Measurements from ENCODE around the gene JAKMIP2.

The JAKMIP2 gene

DNA sequence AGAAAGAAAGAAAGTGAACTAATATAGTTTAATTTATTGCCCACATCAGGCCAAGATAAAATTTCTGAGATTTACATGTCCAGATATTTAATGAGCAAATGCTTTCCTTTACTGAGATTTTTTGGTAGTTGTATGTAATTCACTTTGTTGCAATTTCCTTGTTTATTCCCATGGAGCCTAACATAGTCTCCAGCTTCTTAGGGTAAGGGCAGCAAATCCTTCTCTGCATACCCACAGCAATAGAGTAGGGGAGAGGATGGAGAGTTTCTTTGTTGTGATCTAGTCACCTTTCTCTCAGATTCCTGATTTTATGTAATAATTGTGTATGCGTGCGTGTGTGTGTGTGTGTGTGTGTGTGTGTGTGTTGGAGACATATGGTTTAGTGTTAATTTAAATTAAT lies 221.1 kb downstream of the JAKMIP2 start:
- no peak overlapping the region for H3K4me2 ChIP-seq (ENCODE audit: low read depth, low read length, poor library complexity, severe bottlenecking)
- H3K79me2 ChIP-seq (ENCODE audit: insufficient read depth, low read length): no peaks in the 10 kb centered on the region
- TF ChIP-seq, protein P1, sequence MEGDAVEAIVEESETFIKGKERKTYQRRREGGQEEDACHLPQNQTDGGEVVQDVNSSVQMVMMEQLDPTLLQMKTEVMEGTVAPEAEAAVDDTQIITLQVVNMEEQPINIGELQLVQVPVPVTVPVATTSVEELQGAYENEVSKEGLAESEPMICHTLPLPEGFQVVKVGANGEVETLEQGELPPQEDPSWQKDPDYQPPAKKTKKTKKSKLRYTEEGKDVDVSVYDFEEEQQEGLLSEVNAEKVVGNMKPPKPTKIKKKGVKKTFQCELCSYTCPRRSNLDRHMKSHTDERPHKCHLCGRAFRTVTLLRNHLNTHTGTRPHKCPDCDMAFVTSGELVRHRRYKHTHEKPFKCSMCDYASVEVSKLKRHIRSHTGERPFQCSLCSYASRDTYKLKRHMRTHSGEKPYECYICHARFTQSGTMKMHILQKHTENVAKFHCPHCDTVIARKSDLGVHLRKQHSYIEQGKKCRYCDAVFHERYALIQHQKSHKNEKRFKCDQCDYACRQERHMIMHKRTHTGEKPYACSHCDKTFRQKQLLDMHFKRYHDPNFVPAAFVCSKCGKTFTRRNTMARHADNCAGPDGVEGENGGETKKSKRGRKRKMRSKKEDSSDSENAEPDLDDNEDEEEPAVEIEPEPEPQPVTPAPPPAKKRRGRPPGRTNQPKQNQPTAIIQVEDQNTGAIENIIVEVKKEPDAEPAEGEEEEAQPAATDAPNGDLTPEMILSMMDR (conservative IDR thresholded peaks at IDR 0.05; ENCODE audit: low read length): no peak
- no peak for TF ChIP-seq EZH2phosphoT487 (IDR thresholded peaks at IDR 0.05; ENCODE audit: borderline replicate concordance)
- H3K27me3 ChIP-seq (ENCODE audit: insufficient read depth, low read length, poor library complexity, severe bottlenecking): no peaks in the 10 kb centered on the region
- no peak overlapping the region for H3K4me3 ChIP-seq (ENCODE audit: low read length, poor library complexity, severe bottlenecking)
- H3K9me2 ChIP-seq (replicated peaks; ENCODE audit: low read depth, low read length): no peaks in the 10 kb centered on the region
- no peak overlapping the region for H3K9ac ChIP-seq (ENCODE audit: low read depth, low read length, poor library complexity, severe bottlenecking)
- H3K4me1 ChIP-seq (ENCODE audit: insufficient read depth, low read length, poor library complexity, severe bottlenecking): no peaks in the 10 kb centered on the region
- H3F3A ChIP-seq (ENCODE audit: low read depth): no peaks in the 10 kb centered on the region
- no peaks in the 10 kb centered on the region for H3K9me3 ChIP-seq (ENCODE audit: insufficient read depth, low read depth, low read length)
- no peaks in the 10 kb centered on the region for H4K20me1 ChIP-seq (ENCODE audit: insufficient read depth, low read length, poor library complexity, severe bottlenecking)
- no peak overlapping the region for H2AFZ ChIP-seq (ENCODE audit: low read length)
- no peaks in the 10 kb centered on the region for H3K36me3 ChIP-seq (ENCODE audit: insufficient read depth, low read length)

DNA sequence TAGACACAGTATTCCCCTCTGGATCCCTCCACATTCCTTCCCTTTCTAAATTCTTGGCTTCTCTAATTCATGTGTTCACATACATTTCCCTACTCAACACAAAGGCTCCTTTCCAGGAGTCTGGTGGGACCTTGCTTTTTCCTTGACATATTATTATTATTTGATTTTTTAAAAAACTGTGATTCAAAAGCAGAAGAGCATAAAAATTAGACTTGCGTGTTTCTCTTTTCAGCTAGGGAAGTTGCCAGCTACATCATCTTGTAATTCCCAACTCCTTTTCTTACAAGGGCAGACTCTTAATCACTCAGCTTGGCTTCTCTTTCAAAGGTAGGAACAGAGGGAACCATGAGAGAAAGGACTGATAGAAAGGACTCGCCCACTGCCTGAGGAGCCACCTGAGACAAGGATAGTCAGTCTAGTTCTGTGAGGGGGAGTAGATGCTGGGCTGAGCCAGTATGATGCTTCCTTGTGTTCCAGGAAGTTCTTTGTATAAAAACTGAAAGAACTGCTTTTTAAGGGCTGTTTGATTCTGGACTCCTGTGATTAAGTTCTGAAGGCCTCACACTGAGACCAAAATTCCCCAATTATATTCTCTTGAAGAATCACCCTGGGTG lies 221.7 kb downstream of the JAKMIP2 start:
- TF ChIP-seq, protein P1 (conservative IDR thresholded peaks at IDR 0.05; ENCODE audit: low read length): no peak
- no peak for TF ChIP-seq EZH2phosphoT487 (IDR thresholded peaks at IDR 0.05; ENCODE audit: borderline replicate concordance)
- no peaks in the 10 kb centered on the region for H3K4me1 ChIP-seq (ENCODE audit: insufficient read depth, low read length, poor library complexity, severe bottlenecking)
- no peaks in the 10 kb centered on the region for H3K9me3 ChIP-seq (ENCODE audit: insufficient read depth, low read depth, low read length)
- no peak overlapping the region for H2AFZ ChIP-seq (ENCODE audit: low read length)
- H3K27me3 ChIP-seq (ENCODE audit: insufficient read depth, low read length, poor library complexity, severe bottlenecking): no peaks in the 10 kb centered on the region
- no peaks in the 10 kb centered on the region for H3K79me2 ChIP-seq (ENCODE audit: insufficient read depth, low read length)
- H3K9ac ChIP-seq (ENCODE audit: low read depth, low read length, poor library complexity, severe bottlenecking): no peak overlapping the region
- H4K20me1 ChIP-seq (ENCODE audit: insufficient read depth, low read length, poor library complexity, severe bottlenecking): no peaks in the 10 kb centered on the region
- H3K4me3 ChIP-seq (ENCODE audit: low read length, poor library complexity, severe bottlenecking): no peak overlapping the region
- no peaks in the 10 kb centered on the region for H3K36me3 ChIP-seq (ENCODE audit: insufficient read depth, low read length)
- H3K4me2 ChIP-seq (ENCODE audit: low read depth, low read length, poor library complexity, severe bottlenecking): no peak overlapping the region
- no peaks in the 10 kb centered on the region for H3F3A ChIP-seq (ENCODE audit: low read depth)
- H3K9me2 ChIP-seq (replicated peaks; ENCODE audit: low read depth, low read length): no peaks in the 10 kb centered on the region

DNA sequence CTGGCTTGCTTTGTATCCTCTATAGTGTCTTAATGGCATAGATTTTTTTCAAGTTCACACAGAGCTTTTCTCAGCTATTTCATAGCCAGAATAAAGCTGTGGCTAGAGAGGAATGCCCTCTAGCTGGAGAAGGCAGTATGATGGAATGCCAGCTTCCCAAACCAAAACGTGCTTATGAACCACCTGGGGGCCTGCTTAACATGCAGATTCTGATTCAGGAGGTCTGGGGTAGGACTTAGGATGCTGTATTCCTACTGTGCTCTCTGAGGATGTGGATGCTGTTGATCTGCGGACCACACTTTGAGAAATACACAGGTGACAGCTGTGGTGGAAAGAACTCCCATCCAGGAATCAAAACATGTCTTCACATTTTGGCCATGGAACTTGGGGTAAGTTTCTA lies 222.8 kb downstream of the JAKMIP2 start:
- H4K20me1 ChIP-seq (ENCODE audit: insufficient read depth, low read length, poor library complexity, severe bottlenecking): no peaks in the 10 kb centered on the region
- H2AFZ ChIP-seq (ENCODE audit: low read length): no peak overlapping the region
- no peaks in the 10 kb centered on the region for H3K79me2 ChIP-seq (ENCODE audit: insufficient read depth, low read length)
- H3K9me3 ChIP-seq (ENCODE audit: insufficient read depth, low read depth, low read length): no peaks in the 10 kb centered on the region
- H3K36me3 ChIP-seq (ENCODE audit: insufficient read depth, low read length): no peaks in the 10 kb centered on the region
- H3F3A ChIP-seq (ENCODE audit: low read depth): no peaks in the 10 kb centered on the region
- TF ChIP-seq, protein P1 (conservative IDR thresholded peaks at IDR 0.05; ENCODE audit: low read length): no peak
- no peak for TF ChIP-seq EZH2phosphoT487 (IDR thresholded peaks at IDR 0.05; ENCODE audit: borderline replicate concordance)
- no peaks in the 10 kb centered on the region for H3K9me2 ChIP-seq (replicated peaks; ENCODE audit: low read depth, low read length)
- no peak overlapping the region for H3K4me3 ChIP-seq (ENCODE audit: low read length, poor library complexity, severe bottlenecking)
- no peaks in the 10 kb centered on the region for H3K27me3 ChIP-seq (ENCODE audit: insufficient read depth, low read length, poor library complexity, severe bottlenecking)
- no peak overlapping the region for H3K4me2 ChIP-seq (ENCODE audit: low read depth, low read length, poor library complexity, severe bottlenecking)
- H3K4me1 ChIP-seq (ENCODE audit: insufficient read depth, low read length, poor library complexity, severe bottlenecking): no peaks in the 10 kb centered on the region
- no peak overlapping the region for H3K9ac ChIP-seq (ENCODE audit: low read depth, low read length, poor library complexity, severe bottlenecking)
